Stimulated activated CD8-positive, alpha-beta memory T cell treated with anti-CD3 and anti-CD28 coated beads, Interleukin-15, amount 100 ng/mL, for 1 hour (primary cell): ENCODE results near the gene MVB12B.

Source experiments
- DNase-seq: peaks from one replicate; pipeline ENCODE4 v3.0.0-alpha.2; 2020; ENCODE audit warnings: low read depth

The MVB12B gene

DNA sequence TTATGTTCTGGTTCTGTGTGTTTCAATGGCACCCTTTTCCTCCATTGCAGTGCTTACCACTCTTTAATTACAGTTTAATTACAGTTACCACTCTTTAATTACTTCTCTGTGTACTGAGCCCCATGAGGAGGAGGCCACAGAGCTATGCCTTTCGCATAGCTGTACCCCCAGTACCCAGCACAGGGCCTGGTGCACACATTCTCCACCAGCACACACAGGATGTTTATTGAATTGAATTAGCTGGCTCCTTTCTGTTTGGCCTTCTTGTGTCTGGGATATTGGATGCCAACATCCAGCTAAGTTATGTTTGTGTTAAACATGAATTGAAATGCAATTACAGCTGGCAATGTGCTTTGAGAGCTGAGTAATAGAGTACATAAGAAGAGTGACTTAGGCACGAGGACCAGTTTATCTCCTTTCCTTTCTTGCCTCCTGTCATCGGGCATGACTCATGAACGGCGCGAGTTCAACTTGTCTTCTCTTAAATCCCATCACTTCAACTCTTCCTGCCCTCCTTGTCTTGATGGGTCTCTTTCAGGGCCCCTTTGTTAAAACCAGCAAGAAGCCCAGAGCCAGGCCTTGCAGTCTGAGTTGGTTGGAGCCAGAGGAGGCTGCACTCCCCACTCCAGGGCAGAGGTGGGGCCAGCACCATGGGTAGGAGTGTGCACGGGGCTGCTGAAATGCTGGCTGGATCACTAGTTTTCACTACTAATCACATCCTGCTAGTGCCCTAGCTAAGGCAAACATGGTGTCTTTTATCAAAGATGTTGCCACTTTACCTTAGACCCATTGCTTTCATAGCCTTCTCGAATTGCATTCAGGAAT lies 37.4 kb downstream of the MVB12B start:
- DNase-seq, result no peak

DNA sequence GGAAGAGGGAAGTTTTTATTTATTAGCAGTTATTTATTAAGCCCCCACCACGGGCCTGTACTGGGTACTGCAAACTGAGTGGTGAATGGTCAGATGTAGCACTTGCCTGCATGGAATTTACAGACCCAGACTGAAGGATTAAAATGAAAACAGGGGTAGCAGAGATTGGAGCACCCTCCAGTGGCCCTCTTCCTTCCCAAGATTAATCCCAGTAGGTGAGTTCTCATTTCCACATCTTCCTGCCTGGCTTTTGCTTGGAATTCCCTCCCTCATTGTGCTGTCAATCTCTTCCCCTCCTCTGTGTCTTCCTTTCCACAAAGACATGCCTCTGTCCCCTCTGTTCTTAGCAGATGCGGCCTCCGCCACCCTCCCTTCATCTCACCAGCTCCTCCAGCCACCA lies 39.2 kb downstream of the MVB12B start:
- DNase-seq, result no peak

DNA sequence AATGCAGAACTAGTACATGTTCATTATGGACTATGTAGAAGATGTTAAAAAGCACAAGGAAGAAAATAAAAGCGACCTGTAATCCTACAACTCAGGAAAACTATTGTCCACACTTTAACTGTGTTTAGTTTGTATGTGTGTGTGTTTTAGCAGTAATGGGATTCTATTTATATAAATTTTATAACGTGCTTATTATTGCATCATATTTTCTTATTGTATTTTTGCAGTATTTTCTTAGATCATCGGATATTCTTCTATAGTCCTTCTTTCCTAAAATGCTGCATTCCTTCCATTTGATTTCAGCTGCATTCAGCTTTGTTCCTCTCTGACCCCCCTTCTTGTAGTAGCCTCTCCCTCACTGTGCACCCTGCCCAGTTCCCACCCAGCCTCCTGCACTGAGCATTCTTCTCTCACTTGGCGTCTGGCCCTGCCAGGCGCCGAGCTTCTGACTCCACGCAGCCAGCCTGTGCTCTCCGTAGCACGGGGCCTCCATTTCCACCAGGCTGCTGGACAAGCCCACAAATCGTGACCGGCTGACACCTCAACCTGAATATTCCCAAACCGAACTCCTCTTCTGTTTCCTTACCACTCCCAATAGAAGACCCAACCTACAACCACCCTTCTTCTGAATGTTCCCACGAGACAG lies 39.9 kb downstream of the MVB12B start:
- DNase-seq, result no peak

- no peak for DNase-seq
Measured at GRCh38 chr9:126367139-126367538, 40.5 kb downstream of the MVB12B start.

DNA sequence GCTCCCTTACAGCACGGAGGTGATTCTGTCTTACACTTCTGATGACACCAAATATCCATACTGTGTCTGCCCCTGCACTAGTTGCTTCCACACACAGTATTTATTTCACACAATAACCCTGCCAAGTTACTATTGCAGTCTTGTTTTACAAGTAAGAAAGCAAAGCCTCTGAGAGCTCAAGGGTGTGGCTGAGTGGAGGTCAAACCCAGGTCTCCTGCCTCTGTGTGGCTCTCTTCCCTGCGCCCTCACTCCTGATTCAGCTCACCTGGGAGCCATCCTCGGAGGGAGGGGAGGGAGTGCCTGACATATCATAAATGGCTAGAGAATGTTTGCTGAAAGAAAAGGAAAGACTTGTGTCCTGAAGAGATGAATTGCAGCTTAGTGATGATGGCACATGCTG lies 41.0 kb downstream of the MVB12B start:
- no peak for DNase-seq

GRCh38 chr9:126368020-126368419 lies 41.4 kb downstream of the MVB12B start:
- DNase-seq, result no peak

DNA sequence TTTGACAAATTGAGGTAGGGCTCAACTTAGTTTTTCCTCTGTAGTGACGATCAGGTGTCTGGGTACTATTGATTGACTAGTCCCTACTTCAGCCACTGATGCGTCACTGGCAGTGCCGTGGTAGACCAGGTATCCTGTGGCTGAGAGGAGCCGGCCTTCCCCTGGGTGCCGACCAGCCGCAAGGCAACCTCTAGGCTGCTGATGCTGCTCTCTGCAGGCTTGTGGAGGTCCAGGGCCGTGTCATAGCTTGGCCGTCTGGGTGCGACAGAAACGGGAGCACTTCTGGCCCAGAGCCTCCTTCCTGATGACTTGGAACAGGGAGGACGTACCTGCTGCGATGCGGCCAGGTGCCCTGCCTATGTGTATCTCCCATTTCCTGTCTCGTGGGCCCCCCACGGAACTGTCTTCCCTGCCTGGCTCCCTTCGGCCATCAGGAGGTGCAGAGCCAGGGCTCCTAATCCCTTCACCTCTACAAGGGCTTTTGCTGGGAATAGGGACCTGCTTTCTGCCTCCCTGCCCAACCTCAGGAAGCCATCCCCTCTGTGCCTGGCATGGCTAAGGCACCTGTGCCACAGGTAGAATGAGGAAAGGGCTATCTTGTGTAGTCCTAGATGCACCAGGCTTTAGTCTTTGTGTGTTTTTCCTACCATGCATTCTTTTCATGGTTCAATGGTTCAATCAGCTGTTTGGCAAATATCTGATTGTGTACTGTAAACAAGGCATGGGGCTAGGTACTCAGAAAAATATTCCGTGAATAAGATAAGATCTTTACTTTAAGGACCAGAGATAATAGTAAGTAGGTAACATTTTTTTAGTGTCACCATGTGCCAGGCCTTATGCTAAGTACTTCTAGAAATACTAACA lies 44.6 kb downstream of the MVB12B start:
- DNase-seq, result no peak

GRCh38 chr9:126372716-126373115 lies 46.1 kb downstream of the MVB12B start:
- DNase-seq, result no peak

- no peak for DNase-seq
Measured at GRCh38 chr9:126373241-126373640, 46.6 kb downstream of the MVB12B start.

DNA sequence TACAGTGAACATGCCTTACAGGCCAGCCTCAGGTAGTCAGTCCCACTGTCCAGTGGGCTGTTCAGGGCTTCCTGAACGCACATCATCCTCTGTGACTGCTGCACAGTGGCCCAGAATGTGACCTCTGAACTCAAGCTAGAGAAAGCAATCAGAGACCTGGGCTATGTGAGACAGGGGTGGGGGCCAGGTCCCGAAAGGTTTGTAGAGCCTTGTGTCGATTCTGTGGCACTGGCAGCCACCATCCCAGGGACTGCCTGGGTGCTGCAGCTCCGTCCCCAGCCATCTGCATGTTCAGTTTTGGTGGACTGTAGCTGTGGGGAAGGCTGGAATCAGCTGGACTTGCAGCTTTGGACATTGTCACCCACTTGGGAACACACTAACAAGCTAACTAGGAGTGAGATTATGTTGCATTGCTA lies 47.7 kb downstream of the MVB12B start:
- DNase-seq, result no peak

DNA sequence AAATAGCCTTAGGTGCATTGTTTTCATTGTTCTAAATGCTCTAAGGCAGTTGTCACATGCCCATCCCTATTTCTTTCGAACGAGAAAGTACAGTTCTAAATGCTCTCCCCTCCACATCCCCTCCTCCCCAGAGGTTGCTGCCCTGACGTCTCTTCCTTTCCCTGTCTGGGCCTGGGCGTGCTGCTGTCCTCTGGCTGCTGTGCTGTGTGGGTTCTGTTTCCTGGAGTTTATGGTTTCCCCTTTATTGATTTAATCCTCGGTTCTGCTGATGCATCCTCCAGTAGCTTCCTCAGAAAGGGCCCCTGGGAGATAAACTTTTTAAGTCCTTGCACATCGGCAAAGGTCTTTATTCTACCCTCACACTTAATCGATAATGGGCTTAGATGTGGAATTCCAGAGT lies 48.8 kb downstream of the MVB12B start:
- no peak for DNase-seq

- DNase-seq, result no peak
Measured at GRCh38 chr9:126376311-126377175, 49.9 kb downstream of the MVB12B start.

GRCh38 chr9:126377176-126377509 lies 50.5 kb downstream of the MVB12B start:
- DNase-seq, result no peak

DNA sequence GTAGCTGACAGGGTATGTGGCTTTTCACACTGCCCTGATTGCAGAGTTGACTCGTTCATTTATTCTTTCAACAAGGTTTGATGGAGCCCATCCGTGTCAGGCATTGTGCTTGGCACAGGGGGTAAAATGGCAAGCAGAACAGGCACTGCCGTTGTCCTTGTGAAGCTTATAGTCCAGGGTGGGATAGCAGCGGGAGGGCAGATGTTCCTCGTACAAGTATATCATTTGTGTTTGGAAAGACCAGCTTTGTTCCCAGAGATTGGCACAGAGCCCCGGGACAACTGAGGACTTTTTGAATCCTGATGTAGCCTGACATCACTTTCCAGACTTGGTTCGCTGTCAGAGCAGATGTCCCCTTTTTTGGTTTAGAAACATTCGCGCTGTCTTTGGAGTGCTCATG lies 50.9 kb downstream of the MVB12B start:
- no peak for DNase-seq

DNA sequence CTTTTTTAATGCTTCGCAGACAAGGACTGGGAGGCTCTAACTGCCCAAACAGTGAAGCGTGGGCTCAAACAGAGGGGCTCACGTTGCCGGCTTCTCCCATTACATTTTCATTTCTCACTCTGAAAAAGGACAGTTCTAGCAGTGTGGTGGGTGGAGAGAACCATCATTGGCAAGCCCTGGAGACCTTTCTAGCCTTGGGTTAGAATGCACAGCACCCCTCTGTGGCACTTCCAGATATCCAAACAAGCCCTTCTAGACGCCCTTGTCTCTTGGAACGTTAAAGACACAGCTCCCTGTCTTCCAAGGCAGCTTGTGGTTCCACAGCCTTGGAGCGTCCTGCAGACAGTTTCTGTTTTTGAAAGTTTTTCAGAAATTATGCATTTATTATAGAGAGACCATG lies 52.1 kb downstream of the MVB12B start:
- no peak for DNase-seq

DNA sequence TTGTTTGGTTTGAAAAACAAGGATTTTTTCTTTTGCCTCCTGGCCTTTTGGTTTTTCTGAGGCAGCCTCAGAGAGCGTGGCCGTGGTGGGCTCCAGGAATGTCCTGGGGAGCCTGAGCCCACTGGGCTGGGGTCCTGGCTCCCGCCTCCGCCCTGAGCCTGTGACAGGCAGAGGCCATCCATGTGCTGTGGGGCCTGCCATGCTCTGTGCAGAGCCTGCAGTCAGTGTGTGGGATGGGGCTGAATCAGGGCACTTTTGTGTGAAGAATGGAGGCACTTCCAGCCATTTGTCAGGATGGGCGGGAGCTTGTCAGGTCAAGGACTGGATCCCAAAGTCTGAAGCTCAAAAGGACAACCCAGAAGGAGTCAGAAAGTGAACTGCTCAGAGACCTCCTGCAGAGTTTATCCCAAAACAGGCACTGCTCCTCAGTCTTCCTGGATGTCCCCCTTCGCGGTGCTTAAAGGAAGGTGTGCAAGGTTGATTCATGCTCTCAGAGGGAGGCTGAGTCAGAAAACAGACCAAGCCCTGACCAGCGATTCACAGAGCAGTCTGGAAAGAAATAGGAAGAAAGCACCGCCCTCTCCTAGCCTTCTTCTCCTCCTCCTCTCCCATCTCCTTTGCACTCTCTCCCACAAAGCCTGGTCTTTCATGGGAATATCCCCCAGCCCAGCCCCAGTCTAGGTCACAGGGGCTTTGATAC lies 53.2 kb downstream of the MVB12B start:
- no peak for DNase-seq

GRCh38 chr9:126380447-126380846 lies 53.8 kb downstream of the MVB12B start:
- no peak for DNase-seq

GRCh38 chr9:126381195-126381594 lies 54.6 kb downstream of the MVB12B start:
- no peak for DNase-seq

- no peak for DNase-seq
Measured at GRCh38 chr9:126383406-126384046, 56.9 kb downstream of the MVB12B start.

DNA sequence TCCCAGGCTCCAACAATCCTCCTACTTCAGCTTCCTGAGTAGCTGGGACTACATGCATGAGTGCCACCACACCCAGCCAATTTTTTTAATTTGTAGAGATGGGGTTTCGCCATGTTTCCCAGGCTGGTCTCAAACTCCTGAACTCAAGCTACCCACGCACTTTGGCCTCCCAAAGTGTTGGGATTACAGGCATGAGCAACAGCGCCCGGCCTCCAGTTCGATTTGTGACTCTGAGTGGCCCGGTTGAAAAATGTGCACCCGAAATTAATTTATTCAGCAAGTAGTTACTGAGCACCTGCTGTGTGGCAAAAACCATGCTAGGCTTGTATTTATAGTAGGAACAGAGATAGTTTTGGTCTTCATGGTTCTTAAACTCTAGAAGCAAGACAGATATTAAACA lies 58.3 kb downstream of the MVB12B start:
- no peak for DNase-seq

DNA sequence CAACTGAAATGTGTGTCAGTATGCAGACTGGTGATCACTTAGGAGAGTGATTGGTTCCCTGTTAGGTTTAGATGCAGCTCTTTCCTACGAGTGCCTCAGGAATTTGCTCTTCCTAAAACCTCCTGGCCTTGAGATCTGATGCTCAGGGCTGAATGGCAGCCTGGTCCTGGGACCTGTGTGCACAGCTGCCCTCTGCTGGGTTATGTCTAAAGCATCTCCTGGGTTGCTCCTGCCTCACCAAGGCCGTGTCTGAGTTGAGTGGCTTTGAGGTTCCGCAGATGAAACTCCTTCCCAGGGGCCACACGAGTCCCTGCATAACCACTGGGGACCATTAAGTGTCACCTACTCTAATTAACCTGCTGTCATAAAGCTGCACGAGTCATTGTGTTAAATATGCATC lies 59.5 kb downstream of the MVB12B start:
- no peak for DNase-seq
